UCSD-AML1 (cell line): ENCODE measurements around the gene SARNP.
A peak's percentile ranks its signal among the peaks of the same experiment; 100 is the strongest.
"Not testable (repeated sequence)": the region's sequence is repeated elsewhere in the genome, so short reads cannot be mapped to it uniquely, and the experiment has no call there.

Experiments
- DNase-seq: peaks from one replicate; lab custom pipeline; 2025; ENCODE audit not compliant: unreplicated experiment; lab: John Stamatoyannopoulos, UW

The SARNP gene

GRCh38 chr12:55839345-55840140 is 22.0 kb upstream of the SARNP start:
- no peak for DNase-seq

- no peak for DNase-seq
Measured at GRCh38 chr12:55838361-55838760, 20.8 kb upstream of the SARNP start.

DNA sequence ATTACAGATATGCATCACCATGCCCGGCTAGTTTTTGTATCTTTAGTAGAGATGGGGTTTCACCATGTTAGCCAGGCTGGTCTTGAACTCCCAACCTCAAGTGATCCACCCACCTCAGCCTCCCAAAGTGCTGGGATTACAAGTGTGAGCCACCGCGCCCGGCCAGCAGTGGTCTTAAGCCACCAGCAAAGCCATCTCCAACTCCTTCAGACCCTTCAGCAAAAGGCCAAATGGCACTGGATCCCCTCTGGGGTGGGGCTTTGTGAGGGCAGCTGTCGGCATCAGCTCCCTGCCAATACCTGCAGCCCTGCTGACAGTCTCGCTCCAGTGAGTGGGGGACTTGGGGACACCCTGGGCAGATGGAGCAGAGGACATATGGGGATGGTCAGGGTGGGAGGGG is 16.9 kb upstream of the SARNP start:
- not testable (repeated sequence) for DNase-seq

DNA sequence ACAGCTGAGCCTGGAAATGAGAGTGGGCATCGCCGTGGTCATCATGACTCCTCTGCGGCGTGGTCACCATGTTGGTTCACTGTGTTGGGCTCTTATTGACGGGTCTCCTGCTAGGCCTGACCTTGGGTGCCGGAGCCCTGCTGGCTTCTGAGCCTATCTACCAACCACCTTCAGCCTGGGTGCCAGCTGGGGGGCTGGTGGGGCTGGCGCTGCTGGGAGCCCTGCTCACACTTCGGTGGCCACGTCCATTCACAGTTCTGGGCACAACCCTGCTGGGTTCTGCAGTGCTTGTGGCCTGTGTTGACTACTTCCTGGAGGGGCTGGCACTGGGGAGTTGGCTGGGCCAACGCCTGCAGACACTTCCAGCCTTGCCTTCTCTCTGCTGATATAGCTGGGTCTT is 15.5 kb upstream of the SARNP start:
- no peak for DNase-seq

- no peak for DNase-seq
Measured at GRCh38 chr12:55831447-55831815, 13.9 kb upstream of the SARNP start.

- DNase-seq: no peak
Measured at GRCh38 chr12:55830601-55831446, 13.3 kb upstream of the SARNP start.

- DNase-seq: peak; percentile 48
Measured at GRCh38 chr12:55829967-55830600, 12.6 kb upstream of the SARNP start.

DNA sequence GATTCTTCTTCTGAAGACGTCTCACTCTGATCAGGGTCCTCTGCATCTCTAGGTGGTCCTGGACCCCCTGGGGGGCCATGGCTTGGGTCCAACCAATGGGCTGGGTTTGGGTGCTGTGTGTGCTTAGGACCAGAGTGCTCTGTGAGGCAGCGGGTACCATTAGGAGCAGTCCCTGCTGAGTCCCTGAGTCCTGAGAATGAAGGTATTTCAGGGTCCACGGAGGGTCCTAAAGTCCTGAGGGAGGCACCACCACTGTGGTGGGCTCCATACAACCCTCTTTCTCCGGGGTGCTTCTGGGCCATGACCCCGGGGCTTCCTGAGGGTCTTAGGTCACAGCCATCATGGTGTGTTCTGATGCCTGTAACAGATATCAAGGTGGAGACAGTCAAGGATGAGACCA is 10.8 kb upstream of the SARNP start:
- no peak for DNase-seq

- no peak for DNase-seq
Measured at GRCh38 chr12:55827806-55828205, 10.3 kb upstream of the SARNP start.

GRCh38 chr12:55824726-55825125 is 7.2 kb upstream of the SARNP start:
- DNase-seq: no peak

DNA sequence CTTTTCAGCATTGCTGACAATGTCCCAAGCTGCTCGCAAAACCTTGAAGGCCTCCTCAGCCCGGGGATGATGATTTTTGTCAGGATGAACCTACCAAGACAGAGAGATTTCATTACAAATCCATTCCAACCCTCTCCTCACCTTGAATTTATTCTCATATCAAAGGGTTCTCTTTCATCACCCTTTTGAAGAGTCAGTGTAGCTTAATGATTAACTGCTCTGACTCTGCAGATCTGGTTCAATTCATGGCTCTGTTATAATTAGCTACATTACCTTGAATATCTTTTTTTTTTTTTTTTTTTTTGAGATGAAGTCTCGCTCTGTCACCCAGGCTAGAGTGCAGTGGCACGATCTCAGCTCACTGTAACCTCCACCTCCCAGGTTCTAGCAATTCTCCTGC is 5.9 kb upstream of the SARNP start:
- no peak for DNase-seq

DNA sequence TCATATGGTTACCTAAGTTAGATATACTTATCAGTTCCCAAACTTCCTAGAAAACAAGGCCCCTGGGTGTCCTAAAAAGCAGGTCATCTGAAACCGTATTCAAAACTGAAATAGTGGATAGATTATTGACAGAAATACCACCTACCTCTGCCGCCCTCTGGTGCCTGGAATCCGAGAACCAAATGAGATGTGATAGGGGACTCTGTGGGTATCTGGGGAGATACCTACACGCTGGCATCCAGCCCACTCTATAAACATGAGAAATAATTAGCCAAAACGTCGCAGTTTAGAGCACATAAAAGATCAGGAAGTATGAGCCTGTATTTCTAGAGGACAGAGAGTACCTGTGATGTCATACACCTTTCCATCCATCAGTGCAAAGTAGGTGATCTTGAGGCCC is 4.7 kb upstream of the SARNP start:
- DNase-seq: no peak

DNA sequence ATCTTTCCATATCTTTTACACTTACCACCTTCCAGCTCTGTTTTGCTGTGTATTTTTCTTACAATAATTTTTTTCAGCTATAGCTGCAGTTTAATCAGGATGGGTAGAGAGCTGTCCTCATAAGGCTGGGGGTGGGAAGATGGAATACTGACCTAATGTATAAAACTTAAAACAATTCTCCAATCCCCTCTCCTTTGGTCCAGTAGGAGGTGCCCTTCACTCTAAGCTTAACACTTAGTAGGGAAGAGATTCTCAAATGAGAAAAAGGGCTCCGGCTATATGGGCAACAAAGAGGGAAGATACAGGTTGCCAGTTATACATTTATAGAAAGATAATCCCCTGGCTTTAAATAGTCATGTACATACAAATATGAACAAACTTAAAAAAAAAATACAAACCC is 3.2 kb upstream of the SARNP start:
- no peak for DNase-seq

GRCh38 chr12:55818886-55819285 is 1.4 kb upstream of the SARNP start:
- DNase-seq: no peak

DNA sequence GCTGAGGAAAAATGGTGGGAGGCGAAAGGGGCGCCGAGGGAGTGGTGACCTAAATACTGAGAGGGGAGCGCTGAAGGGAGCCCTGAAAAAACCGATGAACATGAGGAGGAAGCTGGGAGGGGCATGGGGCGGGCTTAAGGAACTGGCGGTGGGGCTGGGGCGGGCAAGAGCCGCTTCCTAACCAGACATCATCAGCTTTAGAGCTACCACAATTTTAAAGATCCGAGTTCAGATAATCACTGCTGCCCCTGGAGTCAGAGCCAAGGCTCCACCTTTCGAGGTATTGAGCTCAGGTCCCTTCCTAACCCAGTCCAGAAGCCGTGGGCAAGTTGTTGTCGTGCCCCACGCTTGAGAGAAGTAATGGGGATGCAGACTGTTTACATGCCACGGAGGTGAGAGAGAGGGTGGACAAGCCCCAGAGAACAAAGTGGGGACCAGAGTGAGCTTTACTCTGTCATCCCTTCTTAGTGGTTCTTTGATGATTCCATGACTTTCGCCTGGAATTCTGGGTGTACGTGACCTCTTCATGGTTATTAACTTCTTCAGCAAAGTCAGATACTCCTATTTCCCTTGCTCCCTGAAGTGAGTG is 710 bp upstream of the SARNP start:
- DNase-seq: no peak

GRCh38 chr12:55816881-55817344 is 611 bp downstream of the SARNP start:
- no peak for DNase-seq

- DNase-seq: no peak
Measured at GRCh38 chr12:55815473-55815872, 2.1 kb downstream of the SARNP start.

DNA sequence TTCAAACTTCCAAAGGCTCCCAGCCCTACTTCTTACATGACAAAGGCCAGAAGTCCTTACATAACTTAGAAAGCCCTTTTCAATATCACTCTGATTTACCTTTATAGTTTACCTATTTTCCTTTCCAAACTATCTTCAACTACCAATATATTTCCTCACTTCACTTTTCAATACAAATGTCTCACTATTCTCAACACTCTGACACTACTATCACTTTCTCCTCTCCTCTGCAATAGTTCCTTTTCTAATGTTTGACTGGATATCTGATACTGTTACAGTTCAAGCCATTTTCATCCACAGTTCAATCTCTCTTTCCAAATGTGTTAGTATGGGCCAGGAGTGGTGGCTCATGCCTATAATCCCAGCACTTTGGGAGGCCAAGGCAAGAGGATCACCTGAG is 3.3 kb downstream of the SARNP start:
- DNase-seq: no peak

DNA sequence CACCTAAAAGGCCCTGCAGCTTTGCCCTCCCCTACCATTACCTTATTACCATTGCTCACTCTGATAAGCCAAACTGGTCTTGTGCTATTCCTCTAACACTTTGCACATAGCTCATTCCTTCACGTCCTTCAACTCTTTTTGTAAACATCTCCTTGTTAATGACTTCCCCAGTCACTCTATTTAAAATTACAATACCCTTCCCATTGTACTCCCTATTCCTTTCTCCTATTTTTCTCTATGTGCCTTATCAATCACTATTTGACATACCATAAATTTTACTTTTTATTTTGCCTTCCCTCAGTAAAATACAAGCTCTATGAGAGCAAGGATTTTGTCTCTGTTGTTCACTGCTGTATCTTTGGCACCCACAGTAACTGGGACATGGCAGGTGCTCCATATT is 5.4 kb downstream of the SARNP start:
- no peak for DNase-seq

DNA sequence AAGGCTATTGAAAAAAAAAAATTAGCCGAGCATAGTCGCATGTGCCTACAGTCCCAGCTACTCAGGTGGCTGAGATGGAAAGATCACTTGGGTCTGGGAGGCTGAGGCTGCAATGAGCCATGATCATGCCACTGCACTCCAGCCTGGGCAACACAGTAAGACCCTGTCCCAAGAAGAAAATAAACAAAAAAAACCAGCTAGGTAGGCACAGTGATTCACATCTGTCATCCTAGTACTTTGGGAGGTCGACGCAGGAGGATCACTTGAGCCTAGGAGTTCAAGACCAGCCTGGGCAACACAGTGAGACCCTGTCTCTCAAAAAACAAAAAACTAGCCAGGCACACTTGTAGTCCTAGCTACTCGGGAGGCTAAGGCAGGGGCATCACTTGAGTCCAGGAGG is 8.2 kb downstream of the SARNP start:
- no peak for DNase-seq

- DNase-seq: no peak
Measured at GRCh38 chr12:55806982-55807381, 10.5 kb downstream of the SARNP start.
